GM19025 (cell line): ENCODE data around the gene MESP2.

Source experiments
- ATAC-seq: cut with Tn5 transposase; IDR thresholded peaks from one replicate; pipeline ENCODE4 v1.9.1; 2021; ENCODE audit warnings: mild to moderate bottlenecking, low read depth, moderate library complexity; ENCODE audit not compliant: unreplicated experiment

MESP2 gene

DNA sequence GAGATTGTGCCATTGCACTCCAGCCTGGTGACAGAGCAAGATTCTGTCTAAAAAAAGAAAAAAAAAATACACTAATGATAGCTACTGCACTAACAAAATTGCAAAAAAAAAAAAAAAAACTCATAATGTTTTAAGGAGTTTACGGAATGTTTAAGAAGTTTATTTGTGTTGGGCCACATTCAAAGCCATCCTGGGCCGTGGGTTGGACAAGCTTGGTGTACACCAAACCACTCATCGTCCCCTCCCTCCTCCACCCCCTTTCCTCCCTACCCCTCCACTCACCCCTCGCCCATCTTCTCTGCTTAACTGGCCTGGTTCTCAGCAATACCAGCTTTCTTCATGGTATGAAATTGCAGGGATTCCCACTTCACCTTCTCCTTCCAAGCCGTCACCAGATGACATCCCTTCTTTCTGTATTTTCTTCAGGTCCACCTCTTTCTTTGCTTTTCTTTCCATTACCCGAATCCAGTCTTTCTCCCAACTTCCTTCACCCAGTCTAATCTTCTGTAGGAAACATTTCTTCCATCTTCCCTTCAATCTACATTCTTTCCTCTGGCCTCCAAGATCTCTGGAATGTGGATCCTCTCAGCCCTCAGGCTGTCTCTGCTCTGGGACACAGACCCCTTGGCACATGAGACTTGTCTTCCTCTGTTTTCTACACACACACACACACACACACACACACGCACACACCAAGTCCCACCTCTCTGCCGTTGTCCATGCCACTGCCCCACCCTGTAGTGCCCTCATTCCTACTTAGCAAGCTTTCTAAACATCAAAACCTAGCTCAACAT, 21.6 kb upstream of the MESP2 start:
- ATAC-seq = no peak

DNA sequence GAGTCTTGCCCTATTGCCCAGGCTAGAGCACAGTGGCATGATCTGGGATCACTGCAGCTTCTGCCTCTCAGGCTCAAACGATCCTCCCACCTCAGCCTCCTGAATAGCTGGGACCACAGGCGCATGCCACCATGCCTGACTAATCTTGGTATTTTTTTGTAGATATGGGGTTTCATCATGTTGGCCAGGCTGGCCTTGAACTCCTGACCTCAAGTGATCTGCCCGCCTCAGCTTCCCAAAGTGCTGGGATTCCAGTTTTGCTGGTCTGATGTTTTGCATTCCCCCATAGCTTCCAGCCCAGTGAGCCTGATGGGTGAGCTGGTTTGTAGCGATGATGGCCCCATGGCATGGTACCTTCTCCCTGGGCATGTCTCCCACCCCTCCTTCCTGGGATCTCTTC, 20.4 kb upstream of the MESP2 start:
- ATAC-seq = no peak

DNA sequence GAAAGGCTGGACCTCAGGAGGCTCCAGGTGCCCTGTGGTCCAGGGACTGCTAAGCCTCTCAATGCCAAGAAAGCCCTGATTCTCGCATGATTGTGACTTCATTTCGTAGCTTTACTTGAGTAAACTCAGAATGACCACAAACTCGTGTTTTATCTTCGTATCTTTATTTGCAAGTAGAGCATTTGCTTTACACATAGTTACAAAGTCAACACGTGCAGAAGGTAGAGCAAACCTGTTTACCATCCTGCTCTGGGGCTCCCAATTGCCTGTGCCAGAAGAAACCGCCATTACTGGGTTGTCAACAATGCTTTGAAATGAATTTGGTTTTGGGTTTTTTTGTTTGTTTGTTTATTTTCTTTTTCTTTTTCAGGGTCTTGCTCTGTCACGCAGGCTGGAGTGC, 19.2 kb upstream of the MESP2 start:
- ATAC-seq = no peak

DNA sequence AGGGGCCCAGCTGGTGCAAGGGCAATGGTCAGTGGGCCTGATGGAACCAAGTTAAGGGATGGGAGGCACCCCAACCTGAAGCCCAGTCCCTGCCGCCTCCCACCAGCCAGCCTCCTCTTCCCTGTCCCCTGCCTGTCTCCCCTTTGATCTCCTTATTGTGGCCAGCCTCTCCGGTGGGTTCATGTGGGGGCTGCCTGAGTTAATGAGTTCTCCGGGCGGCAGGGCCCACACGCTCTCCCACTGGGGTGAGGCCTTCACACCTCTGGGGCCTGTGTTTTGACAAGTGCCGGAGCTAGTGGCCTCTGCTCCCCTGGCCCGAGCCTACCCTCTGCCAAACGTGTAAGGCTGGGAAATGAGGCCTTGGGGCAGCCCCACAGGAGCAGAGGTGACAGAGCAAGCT, 17.8 kb upstream of the MESP2 start:
- no peak for ATAC-seq

DNA sequence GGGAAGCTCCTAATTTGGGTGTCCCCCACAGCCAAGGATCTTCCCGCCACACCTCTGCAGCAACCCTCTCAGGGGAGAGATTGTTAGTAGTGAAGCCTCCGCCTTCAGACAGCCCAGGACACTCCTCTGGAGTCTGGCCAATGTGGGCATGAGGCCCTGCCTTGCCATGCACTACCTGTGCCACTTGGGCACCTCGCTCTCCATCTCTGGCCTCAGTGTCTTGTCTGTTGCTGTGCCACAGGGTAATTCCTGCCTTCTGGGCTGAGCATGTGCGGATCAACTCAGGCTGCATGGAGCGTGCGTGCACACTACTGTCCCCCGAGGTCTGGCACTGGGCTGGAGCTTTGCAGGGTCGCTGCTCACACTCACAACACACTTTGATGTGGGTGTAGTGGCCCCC, 17.2 kb upstream of the MESP2 start:
- no peak for ATAC-seq

DNA sequence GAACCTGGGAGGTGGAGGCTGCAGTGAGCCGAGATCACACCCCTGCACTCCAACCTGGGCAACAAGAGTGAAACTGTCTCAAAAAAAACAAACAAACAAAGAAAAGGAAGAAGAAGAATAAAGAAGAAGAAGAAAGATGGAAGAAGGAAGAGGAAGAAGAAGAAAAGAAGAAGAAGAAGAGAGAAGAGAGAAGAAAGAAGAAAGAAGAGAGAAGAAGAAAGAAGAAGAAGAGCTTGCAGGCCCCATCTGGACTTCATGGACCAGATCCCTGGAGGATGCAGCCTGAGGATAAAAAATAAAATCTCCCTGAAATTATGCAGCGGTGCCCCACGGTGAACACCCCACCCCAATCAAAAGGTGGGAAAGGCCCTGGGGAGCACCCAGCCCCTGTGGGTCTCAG, 16.3 kb upstream of the MESP2 start:
- no peak for ATAC-seq

DNA sequence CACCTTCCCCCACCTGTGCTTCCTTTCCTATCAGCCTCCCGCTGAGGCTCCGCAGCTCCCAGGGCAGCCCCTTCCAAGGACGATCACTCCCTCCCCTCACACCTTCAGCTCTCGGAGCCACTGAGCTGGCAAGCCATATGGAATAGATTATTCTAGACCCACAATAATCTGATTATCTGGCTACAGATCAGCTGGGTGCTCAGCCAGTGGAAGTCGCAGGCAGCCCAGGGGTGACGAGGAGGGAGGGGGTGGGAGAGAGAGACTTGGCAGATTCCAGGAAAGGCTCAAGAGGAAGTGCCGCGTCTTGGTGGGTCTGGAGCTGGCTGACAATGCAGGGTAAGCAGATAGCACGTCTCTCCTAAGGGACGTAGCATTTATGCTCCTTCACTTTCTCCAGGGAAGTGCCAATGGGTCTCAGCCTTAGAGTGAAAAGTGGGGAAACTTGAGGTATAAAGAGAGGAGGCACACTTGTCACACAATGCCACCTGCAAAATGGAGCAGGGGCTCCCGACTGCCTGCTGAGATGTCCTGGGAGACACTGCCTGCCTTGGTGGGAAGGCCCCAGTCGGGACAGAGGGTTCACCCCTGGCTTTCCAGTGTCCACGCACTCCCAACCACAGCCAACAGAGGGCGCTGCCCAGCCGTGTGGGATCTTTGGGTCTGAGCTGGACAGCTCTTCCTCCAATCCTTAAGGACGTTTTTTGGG, 15.7 kb upstream of the MESP2 start:
- ATAC-seq = peak; percentile 42

DNA sequence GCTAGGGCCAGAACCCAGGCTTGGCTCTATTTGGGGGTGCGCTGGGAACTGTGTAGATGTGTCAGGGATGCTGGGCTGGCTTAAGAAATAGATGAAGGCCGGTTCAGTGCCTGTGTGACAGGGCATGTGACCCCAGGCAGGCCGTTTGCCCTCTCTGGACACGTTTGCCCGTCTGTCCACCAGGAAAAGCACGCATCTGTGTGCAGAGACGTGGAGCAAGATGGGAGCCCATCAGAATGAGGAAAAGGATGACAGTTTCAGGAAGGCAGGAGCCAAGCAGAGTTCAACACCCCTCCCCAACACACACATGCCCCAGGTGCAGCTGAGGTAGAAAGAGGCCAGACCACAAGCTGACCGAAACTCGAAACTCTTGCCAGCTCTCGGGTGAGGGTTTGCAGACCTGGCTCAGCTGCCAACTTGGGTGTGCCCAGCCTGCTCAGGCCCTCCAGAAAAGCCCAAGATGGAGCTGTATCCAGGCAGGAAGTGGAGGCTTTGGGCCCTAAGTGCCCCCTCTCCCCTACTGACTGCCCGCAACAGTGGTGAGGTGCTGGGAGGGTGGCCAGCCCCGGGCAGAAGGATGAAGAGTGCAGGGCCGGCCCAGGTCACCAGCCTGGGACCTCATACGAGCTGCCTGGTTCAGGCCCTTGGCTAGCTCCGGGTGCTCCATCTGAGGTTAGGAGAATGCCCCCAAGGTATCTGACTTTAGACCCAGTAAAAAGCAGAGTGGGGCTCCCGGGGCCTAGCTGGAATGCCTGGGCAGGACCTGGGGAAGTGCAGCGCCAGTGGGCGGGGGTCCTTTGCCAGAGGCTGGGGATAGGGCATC, 14.9 kb upstream of the MESP2 start:
- ATAC-seq = peak; percentile 80

DNA sequence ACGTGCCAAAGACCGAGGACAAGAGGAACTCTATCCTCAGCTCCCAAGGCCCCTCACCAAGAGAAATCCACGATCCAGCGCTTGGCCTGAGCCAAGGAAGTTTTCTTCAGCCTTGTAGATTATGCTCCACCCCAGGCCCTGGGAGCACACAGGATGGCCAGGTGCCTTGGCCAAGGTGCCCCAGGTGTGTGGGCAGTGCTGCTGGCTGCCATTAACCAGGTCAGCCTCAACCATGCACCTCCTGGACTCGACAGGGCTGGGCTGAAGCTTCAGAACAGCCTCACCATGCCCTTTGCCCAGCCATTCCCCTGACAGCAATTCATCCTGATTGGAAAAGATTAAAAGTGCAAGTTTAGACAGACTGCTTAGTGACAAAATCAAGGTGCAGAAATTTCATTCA, 14.2 kb upstream of the MESP2 start:
- ATAC-seq = no peak

DNA sequence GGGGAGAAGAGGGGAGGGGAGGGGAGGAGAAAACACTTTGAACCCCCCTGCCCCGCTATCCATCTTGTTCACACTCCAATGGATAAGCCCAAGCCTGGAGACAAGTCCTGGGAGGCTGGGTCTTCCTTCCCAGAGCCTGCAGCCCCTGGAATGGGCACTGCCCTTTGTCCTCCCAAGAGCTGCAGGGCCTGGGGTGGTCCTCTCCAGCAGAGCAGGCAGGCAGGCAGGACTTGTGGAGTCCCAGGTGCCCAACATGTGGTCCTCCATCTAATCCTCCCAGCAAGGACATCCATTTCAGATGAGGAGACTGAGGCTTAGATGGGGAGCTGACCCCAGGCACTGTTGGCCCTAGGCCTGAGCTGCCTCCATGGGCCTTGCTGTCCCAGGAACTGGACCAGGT, 10.4 kb upstream of the MESP2 start:
- no peak for ATAC-seq

DNA sequence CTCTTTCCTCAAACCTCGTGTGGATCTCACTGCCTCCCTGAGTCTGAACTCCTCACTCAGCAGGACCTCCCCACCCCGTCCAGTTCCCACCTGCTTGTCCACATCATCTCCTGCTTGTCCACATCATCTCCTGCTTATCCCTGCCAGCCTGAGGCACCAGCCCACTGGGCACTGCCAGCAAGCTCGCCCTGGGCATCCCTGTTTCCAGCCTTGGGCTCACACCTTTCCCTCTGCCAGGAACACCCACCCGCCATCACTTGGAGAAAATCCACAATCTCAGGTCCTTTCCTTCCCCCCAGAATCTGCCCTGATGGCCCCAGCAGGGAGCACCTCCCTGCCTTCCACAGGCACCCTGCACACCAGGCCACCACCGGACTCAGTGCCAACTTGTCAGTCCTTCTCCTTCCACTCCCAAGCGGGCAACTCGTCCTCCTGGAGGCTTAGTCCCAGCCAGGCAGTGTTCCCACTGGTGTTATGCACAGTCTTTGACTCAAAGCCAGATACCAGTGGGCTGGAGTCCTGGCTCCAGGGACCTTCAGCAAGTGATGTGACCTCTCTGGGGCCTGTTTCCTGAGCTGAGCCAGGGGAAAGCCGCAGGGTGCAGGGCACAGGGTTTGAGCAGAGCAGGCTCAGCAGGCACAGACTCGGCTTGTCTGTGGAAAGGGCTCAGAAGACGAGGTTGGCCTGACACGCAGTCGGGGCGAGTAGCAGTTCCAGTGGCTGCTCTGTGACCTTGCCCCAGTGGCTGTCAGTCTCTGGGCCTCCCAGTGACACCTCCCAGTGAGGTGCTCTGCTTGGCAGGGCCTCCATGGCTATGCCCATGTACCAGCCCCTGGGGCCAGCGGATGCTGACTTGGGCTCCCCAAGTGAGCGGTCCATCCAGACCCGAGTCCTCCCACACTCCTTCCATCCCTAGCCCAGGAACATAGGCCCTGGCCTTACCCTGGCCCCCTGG, 9.5 kb upstream of the MESP2 start:
- no peak for ATAC-seq

DNA sequence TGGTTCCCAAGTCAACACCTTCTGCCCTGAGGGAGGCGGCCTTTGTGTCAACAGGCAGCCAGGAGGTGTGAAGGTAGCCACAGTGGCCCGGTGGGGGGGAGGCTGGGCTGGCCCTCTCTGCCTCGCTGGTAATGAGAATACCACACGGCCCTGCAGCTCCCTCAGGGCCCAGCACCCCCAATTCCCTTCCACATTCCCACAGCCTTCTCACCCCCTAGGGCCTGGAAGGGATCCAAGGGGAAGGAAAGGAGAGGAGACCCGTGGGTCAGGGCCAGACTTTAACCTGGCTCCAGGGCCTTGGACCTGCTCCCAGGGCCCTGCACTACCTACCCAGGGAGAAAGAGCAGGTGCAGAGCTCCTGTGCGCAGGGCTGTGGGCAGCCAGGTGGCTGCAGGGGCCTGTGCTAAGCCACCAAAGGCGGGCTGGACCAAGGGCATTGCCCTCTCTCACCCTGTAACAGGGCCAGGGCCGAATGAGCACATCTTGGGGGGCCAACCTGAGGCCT, 8.7 kb upstream of the MESP2 start:
- no peak for ATAC-seq

DNA sequence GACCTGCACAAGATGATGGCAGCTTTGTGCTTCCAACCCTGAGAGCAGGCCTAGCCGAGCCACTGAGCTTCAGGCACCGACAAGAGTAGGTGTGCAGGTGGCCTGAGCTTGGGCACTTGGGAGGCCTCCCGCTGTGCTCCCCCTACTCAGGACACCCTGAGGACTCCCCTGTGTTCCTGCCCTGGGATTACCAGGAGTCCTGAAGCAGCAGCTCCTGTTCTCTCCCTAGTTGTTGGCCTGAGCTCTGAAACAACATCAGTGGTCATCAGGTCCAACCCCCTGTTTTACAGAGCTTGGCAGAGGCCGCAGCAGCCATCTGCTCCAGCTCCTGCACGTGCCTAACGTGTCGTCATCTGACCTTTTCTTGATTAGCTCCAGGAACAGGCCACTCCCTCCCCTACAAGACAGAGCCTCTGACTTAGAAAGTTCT, 8.0 kb upstream of the MESP2 start:
- no peak for ATAC-seq

DNA sequence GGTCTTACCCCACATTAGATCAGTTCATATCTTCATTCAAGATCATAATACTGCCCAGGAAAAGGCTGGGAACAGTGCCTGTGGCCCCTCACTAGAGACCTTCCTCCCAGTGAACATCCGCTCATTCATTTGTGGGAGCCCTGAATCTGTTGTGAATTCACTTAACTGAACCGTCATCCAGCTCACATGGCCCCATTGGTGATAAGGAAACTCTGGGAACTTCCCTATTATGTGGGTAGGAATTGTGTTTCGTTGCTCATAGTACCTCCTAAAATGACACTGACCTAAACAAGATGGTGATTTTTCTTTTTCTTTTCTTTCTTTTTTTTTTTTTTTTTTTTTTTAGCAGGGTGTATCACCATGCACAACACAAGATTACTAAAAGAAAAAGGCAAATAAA, 6.8 kb upstream of the MESP2 start:
- ATAC-seq = no peak

DNA sequence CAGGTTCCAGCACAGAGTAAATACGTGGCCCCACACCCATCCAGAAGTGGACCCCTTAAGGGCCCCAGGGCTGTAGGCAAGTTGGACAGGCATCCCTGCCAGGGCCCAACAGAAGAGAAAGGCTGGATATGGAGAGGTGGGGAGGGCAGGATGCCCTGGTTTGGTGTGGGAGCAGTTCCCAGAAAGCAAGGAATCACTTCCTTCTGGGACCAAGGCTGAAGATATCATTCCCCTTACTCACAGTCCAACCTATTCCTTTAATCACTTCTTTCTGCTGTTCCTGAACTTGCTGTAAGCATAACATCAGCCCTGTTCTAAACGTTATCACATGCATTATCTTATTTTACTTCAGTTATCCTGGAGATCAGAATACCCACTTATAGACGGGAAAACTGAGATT, 6.1 kb upstream of the MESP2 start:
- ATAC-seq = no peak

DNA sequence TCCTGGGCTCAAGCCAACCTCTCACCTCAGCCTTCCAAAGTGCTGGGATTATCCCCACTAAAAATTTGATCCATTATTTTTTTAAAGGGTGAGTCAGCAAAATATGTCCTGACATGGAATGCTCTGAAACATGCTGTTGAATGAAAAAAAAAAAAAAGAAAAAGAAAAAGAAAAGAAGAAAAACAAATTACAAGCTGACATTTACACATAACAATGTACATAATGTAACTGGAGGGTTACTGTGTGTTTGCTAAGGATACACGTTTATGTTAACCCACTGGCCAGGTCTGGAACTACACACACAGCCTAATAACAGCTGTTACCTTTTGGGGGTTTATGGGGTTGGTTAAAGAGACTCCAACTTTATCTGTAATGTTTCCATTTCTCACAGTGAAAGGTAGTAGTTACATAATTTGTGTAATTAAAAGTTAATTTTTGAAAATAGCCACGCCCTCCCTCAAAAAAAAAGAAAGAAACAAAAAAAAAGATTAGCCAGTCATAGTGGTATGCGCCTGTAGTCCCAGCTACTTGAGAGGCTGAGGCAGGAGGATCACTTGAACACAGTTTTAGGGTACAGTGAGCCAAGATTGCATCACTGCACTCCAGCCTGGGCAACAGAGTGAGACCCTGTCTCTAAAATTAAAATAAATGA, 3.1 kb upstream of the MESP2 start:
- no peak for ATAC-seq

DNA sequence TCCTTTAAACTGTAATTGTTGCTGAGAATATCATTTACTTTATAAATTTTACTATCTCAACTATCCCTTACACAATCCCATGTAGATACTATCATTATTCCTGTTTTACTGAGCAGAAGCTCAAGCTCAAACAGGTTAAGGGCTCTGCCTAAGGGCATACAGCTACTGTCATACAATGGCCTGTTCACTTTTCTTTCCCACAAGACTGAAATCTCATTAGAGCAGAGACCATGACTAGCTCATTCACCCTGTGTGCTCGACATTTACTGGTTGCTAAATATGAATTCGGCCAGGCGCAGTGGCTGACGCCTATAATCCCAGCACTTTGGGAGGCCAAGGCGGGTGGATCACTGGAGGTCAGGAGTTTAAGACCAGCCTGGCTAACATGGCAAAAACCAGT, 1.6 kb upstream of the MESP2 start:
- no peak for ATAC-seq

DNA sequence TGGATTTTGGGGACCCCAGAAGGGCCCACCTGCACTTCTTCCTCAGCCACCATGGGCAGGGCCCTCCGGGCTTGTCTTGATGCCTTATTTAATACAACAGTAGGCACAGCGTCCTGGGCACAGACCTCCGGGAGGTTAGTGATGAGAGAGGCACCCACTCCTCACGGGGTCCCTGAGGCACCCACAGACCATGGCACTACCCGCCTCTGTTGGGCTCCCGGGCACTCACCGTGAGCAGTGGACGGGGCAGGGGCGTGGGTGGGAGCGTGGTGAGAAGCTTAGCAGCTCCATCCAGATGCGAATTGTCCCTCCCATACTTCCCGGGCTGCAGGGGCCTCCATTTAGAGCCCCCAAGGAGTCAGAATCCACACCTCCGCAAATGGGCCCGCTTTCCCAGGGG, 317 bp upstream of the MESP2 start:
- ATAC-seq = no peak

DNA sequence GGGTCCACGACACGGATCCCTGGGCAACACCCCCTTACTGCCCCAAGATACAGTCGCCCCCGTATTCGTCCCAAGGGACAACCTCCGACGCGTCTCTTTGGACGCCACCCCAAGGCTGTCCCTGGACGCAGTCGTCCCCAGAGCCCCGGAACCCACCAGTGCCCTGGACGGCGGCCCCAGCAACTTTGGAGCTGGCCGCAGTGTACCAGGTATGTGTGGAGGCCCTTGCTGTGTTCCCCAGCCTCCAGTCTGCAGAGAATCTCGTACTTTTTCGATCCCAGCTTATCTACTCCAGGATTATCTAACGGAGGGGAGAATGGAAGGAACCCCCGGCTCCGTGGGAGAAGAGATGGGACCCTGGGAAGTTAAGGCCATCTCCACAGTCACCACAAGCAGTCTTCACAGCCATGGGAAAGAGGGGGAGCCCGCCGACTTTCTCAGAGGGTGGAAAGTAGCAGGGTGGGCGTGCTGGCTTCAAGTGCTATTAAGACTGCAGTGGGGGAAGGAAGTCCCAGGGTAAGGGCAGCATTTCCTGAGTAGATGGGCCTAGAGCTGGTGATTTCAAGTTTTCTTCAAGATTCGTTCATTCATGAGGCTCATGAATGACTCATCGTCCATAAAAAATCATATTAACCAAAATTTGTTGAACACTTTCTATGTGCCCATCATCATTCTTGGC, 1.1 kb downstream of the MESP2 start:
- no peak for ATAC-seq
